Mesothelial cell of epicardium (in vitro differentiated cells): ENCODE results near the gene SCUBE2. TPM values are rescaled to one million over a fixed set of nuclear protein-coding genes. Genes with fewer than 3 reads are reported as not detected.

Source experiments
- DNase-seq, 2 experiments: peaks; one replicate each; pipeline ENCODE4 v3.0.0; 2021; ENCODE audit warnings: low spot score in 2 of 2; ENCODE audit not compliant: unreplicated experiment in 2 of 2
- H3K27ac Mint-ChIP-seq: 2 replicates; pipeline ENCODE4 v1.8.0; 2021; ENCODE audit warnings: mixed read lengths
- H3K27me3 Mint-ChIP-seq: 2 replicates; pipeline ENCODE4 v1.8.0; 2021; ENCODE audit warnings: low read depth, mixed read lengths
- H3K36me3 Mint-ChIP-seq: 2 replicates; pipeline ENCODE4 v1.8.0; 2021; ENCODE audit warnings: mixed read lengths
- H3K4me1 Mint-ChIP-seq: 2 replicates; pipeline ENCODE4 v1.8.0; 2021; ENCODE audit warnings: mixed read lengths
- H3K4me3 Mint-ChIP-seq: 2 replicates; pipeline ENCODE4 v1.8.0; 2021; ENCODE audit warnings: mild to moderate bottlenecking, moderate library complexity, mixed read lengths
- H3K9me3 Mint-ChIP-seq: 2 replicates; pipeline ENCODE4 v1.8.0; 2021; ENCODE audit warnings: mixed read lengths
- CTCF ChIP-seq: fragments of 200-600 bp; sonication (generic); IDR thresholded peaks from one replicate; pipeline ENCODE4 v1.5.0; 2021; ENCODE audit warnings: antibody characterized with exemption; ENCODE audit not compliant: unreplicated experiment
- total RNA-seq: library from RNA; stranded (reverse); gene quantifications from 3 replicates; pipeline ENCODE4 v1.2.1, GENCODE V29; 2021

The SCUBE2 gene
- total RNA-seq, 1 donor from 2014 or later, result 1.1 TPM

- H3K4me3 Mint-ChIP-seq, result no peak overlapping the region
These were observed 33.5 kb downstream of the SCUBE2 start for GRCh38 chr11:9057888-9058287.

GRCh38 chr11:9057007-9057406 is 34.4 kb downstream of the SCUBE2 start:
- H3K4me3 Mint-ChIP-seq, result no peak overlapping the region
- no peak overlapping the region for H3K27ac Mint-ChIP-seq
- TF ChIP-seq CTCF, result no peak
- H3K27me3 Mint-ChIP-seq, result peaks cover 36% of the 10 kb centered on the region
- no peak for DNase-seq
- H3K36me3 Mint-ChIP-seq, result no peaks in the 10 kb centered on the region
- no peaks in the 10 kb centered on the region for H3K9me3 Mint-ChIP-seq
- peaks cover 13% of the 10 kb centered on the region for H3K4me1 Mint-ChIP-seq

More at GRCh38 chr11:9057888-9058287, 33.5 kb downstream of the SCUBE2 start:
- H3K9me3 Mint-ChIP-seq, result no peaks in the 10 kb centered on the region
- peaks cover 13% of the 10 kb centered on the region for H3K4me1 Mint-ChIP-seq
- DNase-seq, result no peak
- H3K27ac Mint-ChIP-seq, result no peak overlapping the region
- peaks cover 41% of the 10 kb centered on the region for H3K27me3 Mint-ChIP-seq
- no peak for TF ChIP-seq CTCF
- H3K36me3 Mint-ChIP-seq, result no peaks in the 10 kb centered on the region

GRCh38 chr11:9056467-9056866 is 34.9 kb downstream of the SCUBE2 start:
- Mint-ChIP-seq H3K27me3 (peaks cover 31% of the 10 kb centered on the region), H3K9me3 (no peaks in the 10 kb centered on the region), H3K36me3 (no peaks in the 10 kb centered on the region), H3K4me1 (peaks cover 13% of the 10 kb centered on the region), H3K4me3 (no peak overlapping the region), H3K27ac (no peak overlapping the region)
- no peak for DNase-seq
- no peak for TF ChIP-seq CTCF

GRCh38 chr11:9053316-9054035 is 37.9 kb downstream of the SCUBE2 start:
- H3K27ac Mint-ChIP-seq, result no peak overlapping the region
- no peak overlapping the region for H3K4me3 Mint-ChIP-seq

GRCh38 chr11:9052316-9052715 is 39.1 kb downstream of the SCUBE2 start:
- Mint-ChIP-seq H3K27me3 (peaks cover 27% of the 10 kb centered on the region), H3K27ac (no peak overlapping the region), H3K4me1 (peaks cover 12% of the 10 kb centered on the region), H3K4me3 (no peak overlapping the region), H3K9me3 (no peaks in the 10 kb centered on the region), H3K36me3 (no peaks in the 10 kb centered on the region)
- TF ChIP-seq CTCF, result no peak
- DNase-seq, result no peak

More at GRCh38 chr11:9053316-9054035, 37.9 kb downstream of the SCUBE2 start:
- Mint-ChIP-seq H3K36me3 (no peaks in the 10 kb centered on the region), H3K27me3 (peaks cover 27% of the 10 kb centered on the region), H3K4me1 (peaks cover 3% of the 10 kb centered on the region), H3K9me3 (no peaks in the 10 kb centered on the region)
- TF ChIP-seq CTCF, result no peak
- DNase-seq, result no peak
